ENCODE measurements around the gene ASPDH.

Gene ASPDH

GRCh38 chr19:50547385-50548190, 33.9 kb upstream of the ASPDH start:
- TF ChIP-seq FOXP2 (optimal IDR thresholded peaks at IDR 0.05; ENCODE audit: borderline replicate concordance, extremely low read depth, extremely low read length, insufficient read depth), result no peak
- TF ChIP-seq POLR2AphosphoS5 (IDR thresholded peaks at IDR 0.05; ENCODE audit: low read depth, low read length), result no peak
- TF ChIP-seq SIN3A (IDR thresholded peaks at IDR 0.05; ENCODE audit: borderline replicate concordance, insufficient read depth, low read length), result no peak
- TF ChIP-seq REST (IDR thresholded peaks at IDR 0.05; ENCODE audit: insufficient read depth in 1 of 2, low read depth in 2 of 2, low read length in 2 of 2), result no peak
- TF ChIP-seq TAF1 (IDR thresholded peaks at IDR 0.05; ENCODE audit: borderline replicate concordance, insufficient read depth, low read length), result no peak

DNA sequence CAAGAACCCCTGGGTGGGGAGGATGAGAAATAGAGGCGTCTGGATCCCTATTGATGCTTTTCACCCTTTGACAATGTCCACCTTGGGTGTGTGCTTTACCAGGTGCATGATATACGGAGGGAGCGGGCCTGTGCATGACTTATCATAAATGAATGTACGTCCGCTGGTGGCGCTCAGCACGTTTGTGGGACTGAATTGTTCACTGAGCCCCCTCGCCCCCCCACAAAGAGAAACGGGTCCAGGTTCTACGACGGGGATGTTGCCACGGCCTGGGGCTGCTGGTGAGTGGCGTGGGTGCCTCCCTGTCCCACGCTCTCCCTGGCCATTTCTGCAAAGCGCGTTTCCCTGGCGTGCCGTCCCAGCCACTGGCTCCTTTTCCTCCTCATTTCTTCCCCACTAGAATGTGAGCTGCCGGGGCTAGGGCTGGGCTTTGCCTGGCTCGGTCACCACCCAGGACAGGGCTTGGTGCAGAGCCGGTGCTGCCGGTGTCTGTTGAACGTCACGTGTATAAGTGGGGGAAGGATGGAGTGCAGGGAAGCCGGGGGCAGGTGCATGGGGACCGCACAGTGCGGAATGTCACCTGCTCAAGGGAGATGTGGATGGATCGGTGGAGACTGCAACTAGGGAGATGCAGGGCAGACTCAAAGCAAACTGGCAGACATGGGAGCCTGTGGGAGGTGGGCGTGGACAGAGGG, 33.0 kb upstream of the ASPDH start:
- TF ChIP-seq TAF1 (IDR thresholded peaks at IDR 0.05; ENCODE audit: borderline replicate concordance, insufficient read depth, low read length), result no peak
- no peak for TF ChIP-seq REST (IDR thresholded peaks at IDR 0.05; ENCODE audit: insufficient read depth in 1 of 2, low read depth in 2 of 2, low read length in 2 of 2)
- no peak for TF ChIP-seq FOXP2 (optimal IDR thresholded peaks at IDR 0.05; ENCODE audit: borderline replicate concordance, extremely low read depth, extremely low read length, insufficient read depth)
- no peak for TF ChIP-seq SIN3A (IDR thresholded peaks at IDR 0.05; ENCODE audit: borderline replicate concordance, insufficient read depth, low read length)
- no peak for TF ChIP-seq POLR2AphosphoS5 (IDR thresholded peaks at IDR 0.05; ENCODE audit: low read depth, low read length)

- TF ChIP-seq SIN3A (IDR thresholded peaks at IDR 0.05; ENCODE audit: borderline replicate concordance, insufficient read depth, low read length) (no peak), FOXP2 (optimal IDR thresholded peaks at IDR 0.05; ENCODE audit: borderline replicate concordance, extremely low read depth, extremely low read length, insufficient read depth) (no peak), POLR2AphosphoS5 (IDR thresholded peaks at IDR 0.05; ENCODE audit: low read depth, low read length) (no peak), REST (IDR thresholded peaks at IDR 0.05; ENCODE audit: insufficient read depth in 1 of 2, low read depth in 2 of 2, low read length in 2 of 2) (no peak), TAF1 (IDR thresholded peaks at IDR 0.05; ENCODE audit: borderline replicate concordance, insufficient read depth, low read length) (no peak)
These were observed 29.2 kb upstream of the ASPDH start for GRCh38 chr19:50542943-50543342.

DNA sequence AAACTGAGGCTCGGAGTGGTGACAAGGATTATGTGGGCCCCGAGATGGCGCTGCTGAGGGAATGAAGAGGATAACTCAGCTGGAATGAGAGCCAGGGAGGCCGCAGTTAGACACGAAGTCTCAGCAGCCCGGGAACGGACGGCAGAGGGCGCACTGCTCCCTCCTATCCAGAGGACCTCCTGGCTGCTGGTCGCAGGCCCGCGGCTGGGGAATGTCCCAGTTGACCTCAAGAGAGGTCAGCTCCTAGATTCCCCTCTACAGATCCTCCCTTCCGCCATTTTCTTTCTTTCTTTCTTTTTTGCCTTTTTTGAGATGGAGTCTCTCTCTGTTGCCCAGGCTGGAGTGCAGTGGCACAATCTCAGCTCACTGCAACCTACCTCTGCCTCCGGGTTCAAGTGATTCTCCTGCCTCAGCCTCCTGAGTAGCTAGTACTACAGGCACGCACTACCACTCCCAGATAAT, 24.1 kb upstream of the ASPDH start:
- TF ChIP-seq POLR2AphosphoS5 (IDR thresholded peaks at IDR 0.05; ENCODE audit: low read depth, low read length) (no peak), REST (IDR thresholded peaks at IDR 0.05; ENCODE audit: insufficient read depth in 1 of 2, low read depth in 2 of 2, low read length in 2 of 2) (no peak), FOXP2 (optimal IDR thresholded peaks at IDR 0.05; ENCODE audit: borderline replicate concordance, extremely low read depth, extremely low read length, insufficient read depth) (no peak), TAF1 (IDR thresholded peaks at IDR 0.05; ENCODE audit: borderline replicate concordance, insufficient read depth, low read length) (no peak), SIN3A (IDR thresholded peaks at IDR 0.05; ENCODE audit: borderline replicate concordance, insufficient read depth, low read length) (no peak)
